22Rv1 (cell line): ENCODE measurements around the gene PIK3CD.

Experiments used
- H3K27ac ChIP-seq: fragments of 450-650 bp; 2 replicates; pipeline ENCODE4 v1.5.1; 2017
- ZFX ChIP-seq: fragments of 450-650 bp; IDR thresholded peaks from 2 replicates; pipeline ENCODE4 v1.6.1; 2017; ENCODE audit warnings: antibody characterized with exemption, borderline replicate concordance
- TF ChIP-seq, protein P1 (sequence below): fragments of 450-650 bp; IDR thresholded peaks from 2 replicates; pipeline ENCODE4 v1.5.1; 2017; ENCODE audit warnings: mild to moderate bottlenecking

The PIK3CD gene

DNA sequence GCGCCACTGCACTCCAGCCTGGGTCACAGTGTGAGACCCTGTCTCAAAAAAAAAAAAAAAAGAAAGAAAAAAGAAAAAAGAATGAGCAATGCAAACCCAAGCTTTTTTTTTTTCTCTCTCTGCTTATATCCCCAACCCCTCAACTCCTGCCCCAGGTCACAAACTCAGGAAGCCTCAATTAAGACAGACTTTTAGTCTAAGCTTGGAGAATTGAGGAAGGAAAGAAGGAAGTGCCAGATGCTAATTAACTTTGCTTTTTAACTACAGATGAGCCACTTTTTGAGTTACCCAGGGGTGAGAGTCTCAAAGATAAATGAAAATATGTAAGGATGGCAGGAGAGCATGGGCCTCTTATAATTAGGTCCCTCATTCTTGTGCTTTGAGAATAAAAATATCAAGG is 33.3 kb downstream of the PIK3CD start:
- no peak for TF ChIP-seq ZFX
- TF ChIP-seq, protein P1, sequence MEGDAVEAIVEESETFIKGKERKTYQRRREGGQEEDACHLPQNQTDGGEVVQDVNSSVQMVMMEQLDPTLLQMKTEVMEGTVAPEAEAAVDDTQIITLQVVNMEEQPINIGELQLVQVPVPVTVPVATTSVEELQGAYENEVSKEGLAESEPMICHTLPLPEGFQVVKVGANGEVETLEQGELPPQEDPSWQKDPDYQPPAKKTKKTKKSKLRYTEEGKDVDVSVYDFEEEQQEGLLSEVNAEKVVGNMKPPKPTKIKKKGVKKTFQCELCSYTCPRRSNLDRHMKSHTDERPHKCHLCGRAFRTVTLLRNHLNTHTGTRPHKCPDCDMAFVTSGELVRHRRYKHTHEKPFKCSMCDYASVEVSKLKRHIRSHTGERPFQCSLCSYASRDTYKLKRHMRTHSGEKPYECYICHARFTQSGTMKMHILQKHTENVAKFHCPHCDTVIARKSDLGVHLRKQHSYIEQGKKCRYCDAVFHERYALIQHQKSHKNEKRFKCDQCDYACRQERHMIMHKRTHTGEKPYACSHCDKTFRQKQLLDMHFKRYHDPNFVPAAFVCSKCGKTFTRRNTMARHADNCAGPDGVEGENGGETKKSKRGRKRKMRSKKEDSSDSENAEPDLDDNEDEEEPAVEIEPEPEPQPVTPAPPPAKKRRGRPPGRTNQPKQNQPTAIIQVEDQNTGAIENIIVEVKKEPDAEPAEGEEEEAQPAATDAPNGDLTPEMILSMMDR, result no peak
- no peak overlapping the region for H3K27ac ChIP-seq

DNA sequence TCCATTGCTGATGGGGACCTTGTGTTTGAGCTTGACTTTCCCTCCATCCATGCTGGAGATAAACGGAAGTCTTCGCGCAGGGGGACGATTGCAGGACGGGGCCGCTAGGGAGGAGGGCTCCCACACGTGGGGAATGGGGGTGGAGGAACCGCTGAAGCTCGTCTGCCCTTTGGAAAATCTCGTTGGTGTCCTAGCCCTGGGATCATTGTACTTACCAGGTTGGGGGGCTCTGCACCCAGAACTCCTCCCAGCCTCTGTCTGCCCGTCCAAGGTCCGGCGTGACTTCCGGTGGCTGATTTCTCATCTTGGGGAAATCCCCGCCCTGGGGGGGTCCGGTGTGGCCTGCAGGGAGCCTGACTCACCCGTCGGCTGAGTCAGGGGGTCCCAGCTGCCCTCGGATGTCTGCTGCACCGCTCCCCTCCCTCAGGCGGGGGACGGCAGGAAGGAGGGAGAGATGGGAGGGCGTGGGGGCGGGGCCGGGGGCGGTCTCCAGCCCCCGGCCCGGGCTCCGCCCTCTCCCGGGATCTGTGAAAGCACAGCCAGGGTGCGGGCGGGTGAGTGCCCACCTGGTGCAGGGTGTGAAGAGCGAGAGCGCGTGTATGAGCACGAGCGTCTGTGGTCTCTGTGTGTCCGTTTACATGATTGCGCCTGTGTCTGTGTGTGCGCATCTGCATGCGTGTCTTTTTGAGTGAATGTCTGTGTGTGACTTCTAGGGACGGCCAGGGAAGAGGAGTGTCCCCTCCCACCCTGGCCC is 35.8 kb downstream of the PIK3CD start:
- H3K27ac ChIP-seq, result no peak overlapping the region
- TF ChIP-seq, protein P1, result no peak
- no peak for TF ChIP-seq ZFX

DNA sequence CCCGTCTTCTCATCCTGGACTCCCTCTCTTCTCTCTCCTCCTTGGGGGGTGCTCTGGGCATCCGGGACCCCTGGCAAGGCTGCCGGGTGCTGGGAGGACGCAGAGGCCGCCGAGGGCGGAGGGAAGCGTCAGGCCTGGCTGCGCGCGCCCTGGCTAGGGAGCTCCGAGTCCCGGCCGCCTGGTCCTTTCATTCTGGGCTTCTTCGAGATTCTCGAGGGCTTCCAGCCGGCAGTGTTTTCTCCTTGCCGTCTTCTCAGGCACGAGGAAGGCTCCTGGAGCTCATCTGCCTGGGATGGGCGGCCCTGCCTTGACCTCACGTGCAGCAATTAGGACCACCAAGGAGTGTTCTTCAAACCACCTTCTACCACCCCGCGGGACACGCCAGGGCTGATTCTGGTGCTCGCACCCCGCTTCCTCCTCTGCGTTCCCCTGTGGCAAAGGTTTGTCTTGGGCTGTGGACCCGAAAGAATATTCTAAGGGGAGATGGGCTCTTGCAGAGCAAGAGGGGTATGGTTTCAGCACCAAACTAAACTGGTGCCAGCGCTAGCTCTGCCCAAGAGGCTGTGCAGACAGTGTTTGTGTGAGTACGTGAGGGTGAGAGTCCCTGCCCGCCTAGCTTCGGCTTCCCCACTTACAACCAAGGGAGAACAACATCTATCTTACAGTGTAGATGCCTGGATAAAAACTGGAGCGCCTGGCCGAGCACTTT is 36.5 kb downstream of the PIK3CD start:
- TF ChIP-seq, protein P1, result no peak
- TF ChIP-seq ZFX, result no peak
- H3K27ac ChIP-seq, result no peak overlapping the region

DNA sequence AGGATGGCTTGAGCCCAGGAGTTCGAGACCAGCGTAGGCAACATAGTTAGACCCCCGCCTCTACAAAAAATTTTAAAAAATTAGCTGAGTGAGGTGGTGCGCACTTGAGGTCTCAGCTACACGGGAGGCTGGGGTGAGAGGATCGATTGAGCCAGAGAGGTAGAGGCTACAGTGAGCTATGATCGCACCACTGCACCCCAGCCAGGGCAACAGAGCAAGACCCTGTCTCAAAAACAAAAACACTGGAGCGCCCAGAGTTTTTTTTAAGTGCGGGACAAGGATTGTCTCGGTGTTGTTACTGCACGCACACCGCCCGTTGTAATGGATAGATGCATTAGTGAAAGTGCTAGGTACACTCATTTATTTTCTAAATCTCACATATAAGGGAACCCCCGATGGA is 37.1 kb downstream of the PIK3CD start:
- H3K27ac ChIP-seq, result no peak overlapping the region
- TF ChIP-seq ZFX, result no peak
- TF ChIP-seq, protein P1, result no peak

DNA sequence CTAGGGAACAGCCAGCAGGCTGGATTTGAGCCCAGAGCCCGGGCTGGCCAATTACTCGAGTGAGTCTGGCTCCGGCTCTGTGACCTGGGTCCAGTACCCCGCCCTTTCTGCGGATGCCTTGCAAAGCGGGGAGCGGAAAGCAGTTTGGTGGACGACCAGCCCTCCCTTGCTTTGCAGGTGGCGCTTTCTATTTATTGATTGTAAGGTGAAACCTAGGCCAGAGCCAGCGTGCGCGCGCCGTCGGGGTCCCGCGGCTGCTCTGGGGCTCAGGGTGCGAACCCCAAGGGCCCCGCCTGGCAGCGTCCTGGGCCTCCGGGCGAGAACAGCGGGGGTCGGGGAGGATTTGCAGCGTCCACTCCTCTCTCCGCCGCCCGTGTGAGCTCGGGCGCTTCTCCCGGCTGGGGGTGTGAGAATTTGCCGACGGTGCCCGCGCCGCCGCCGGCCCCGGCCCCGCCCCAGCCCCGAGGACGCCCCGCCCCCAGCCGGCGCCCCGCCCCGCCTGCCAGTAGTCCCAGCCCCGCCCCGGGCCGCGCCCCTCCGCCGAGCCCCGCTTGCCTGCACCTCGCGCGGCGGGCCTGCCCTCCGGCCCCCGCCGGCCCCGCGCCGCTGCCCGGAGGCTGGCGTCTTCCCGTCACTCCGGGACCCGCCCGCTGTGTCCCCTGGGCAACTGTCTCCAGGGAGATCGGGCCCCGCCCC is 37.6 kb downstream of the PIK3CD start:
- TF ChIP-seq ZFX, result no peak
- TF ChIP-seq, protein P1, result no peak
- no peak overlapping the region for H3K27ac ChIP-seq

DNA sequence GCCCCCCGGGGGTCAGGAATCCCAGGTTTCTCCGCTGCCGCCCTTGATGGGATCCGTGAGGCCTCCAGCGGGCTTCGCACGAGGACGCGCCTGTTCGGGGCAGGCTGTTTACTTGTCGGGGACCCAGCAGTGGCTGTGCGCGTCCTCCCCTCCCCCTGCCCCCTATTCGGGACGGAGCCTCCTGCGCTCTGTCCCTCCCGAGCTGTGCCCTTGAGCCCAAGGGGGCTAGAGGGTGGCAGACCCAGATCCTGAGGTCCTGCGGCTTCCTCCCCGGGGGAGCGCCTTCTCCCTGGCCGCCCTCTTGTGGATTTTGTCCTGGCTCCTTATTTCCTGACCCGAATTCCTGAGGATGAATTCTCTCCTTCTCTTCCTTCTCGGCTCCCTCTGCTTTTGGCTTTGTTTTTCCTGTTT is 38.4 kb downstream of the PIK3CD start:
- no peak overlapping the region for H3K27ac ChIP-seq
- TF ChIP-seq, protein P1, result no peak
- TF ChIP-seq ZFX, result no peak
